H9 (cell line): ENCODE results near the gene ARHGEF17. TPM values are rescaled to one million over a fixed set of nuclear protein-coding genes. Genes with fewer than 3 reads are reported as not detected.

Experiments
- DNase-seq: peaks from one replicate; pipeline ENCODE4 v3.0.0-alpha.2; 2017
- H2AFZ ChIP-seq: one replicate; pipeline ENCODE4 v1.6.1; 2013; ENCODE audit warnings: mild to moderate bottlenecking, low read length, control low read depth, moderate library complexity
- H2AK5ac ChIP-seq: 2 replicates; pipeline ENCODE4 v1.6.1; 2013; ENCODE audit warnings: low read length, control low read depth, mixed read lengths; ENCODE audit not compliant: insufficient read length
- H2BK120ac ChIP-seq: one replicate; pipeline ENCODE4 v1.6.1; 2013; ENCODE audit warnings: low read depth, mild to moderate bottlenecking, low read length, control low read depth, inconsistent platforms; ENCODE audit not compliant: poor library complexity, severe bottlenecking
- H2BK12ac ChIP-seq: 2 replicates; pipeline ENCODE4 v1.6.1; 2013; ENCODE audit warnings: low read length, control low read depth, mixed read lengths, low read depth; ENCODE audit not compliant: insufficient read length
- H2BK15ac ChIP-seq: 2 replicates; pipeline ENCODE4 v1.6.1; 2013; ENCODE audit warnings: low read depth, low read length, control low read depth
- H2BK20ac ChIP-seq: one replicate; pipeline ENCODE4 v1.6.1; 2013; ENCODE audit warnings: low read depth, mild to moderate bottlenecking, low read length, control low read depth, inconsistent platforms; ENCODE audit not compliant: poor library complexity, severe bottlenecking
- H2BK5ac ChIP-seq: 2 replicates; pipeline ENCODE4 v1.6.1; 2013; ENCODE audit warnings: low read length, control low read depth, mixed read lengths; ENCODE audit not compliant: insufficient read length
- H3K14ac ChIP-seq: 2 replicates; pipeline ENCODE4 v1.6.1; 2013; ENCODE audit warnings: low read length, control low read depth; ENCODE audit not compliant: insufficient read depth
- H3K18ac ChIP-seq: 2 replicates; pipeline ENCODE4 v1.6.1; 2013; ENCODE audit warnings: low read depth, mild to moderate bottlenecking, mixed read lengths, low read length, control low read depth; ENCODE audit not compliant: insufficient read length
- H3K23ac ChIP-seq: 2 replicates; pipeline ENCODE4 v1.6.1; 2013; ENCODE audit warnings: low read length, control low read depth, mixed read lengths, low read depth; ENCODE audit not compliant: insufficient read length
- H3K23me2 ChIP-seq: 2 replicates; pipeline ENCODE4 v1.6.1; 2013; ENCODE audit warnings: low read depth, mild to moderate bottlenecking, mixed read lengths, low read length, control low read depth; ENCODE audit not compliant: insufficient read length, poor library complexity, severe bottlenecking
- H3K27ac ChIP-seq: 2 replicates; pipeline ENCODE4 v1.5.1; 2013; ENCODE audit warnings: low read length, control low read depth, mixed read lengths, low read depth; ENCODE audit not compliant: insufficient read length
- H3K27me3 ChIP-seq: 2 replicates; pipeline ENCODE4 v1.6.1; 2013; ENCODE audit warnings: low read length, control low read depth, inconsistent platforms; ENCODE audit not compliant: insufficient read depth
- H3K4ac ChIP-seq: 2 replicates; pipeline ENCODE4 v1.6.1; 2013; ENCODE audit warnings: low read depth, mild to moderate bottlenecking, control low read depth, inconsistent platforms, low read length, moderate library complexity
- H3K4me1 ChIP-seq: 2 replicates; pipeline ENCODE4 v1.6.1; 2013; ENCODE audit warnings: low read length, control low read depth, inconsistent platforms; ENCODE audit not compliant: insufficient read depth
- H3K4me2 ChIP-seq: 2 replicates; pipeline ENCODE4 v1.6.1; 2013; ENCODE audit warnings: low read length, control low read depth, mixed read lengths; ENCODE audit not compliant: insufficient read length, insufficient read depth
- H3K56ac ChIP-seq: 2 replicates; pipeline ENCODE4 v1.6.1; 2013; ENCODE audit warnings: low read depth, mild to moderate bottlenecking, mixed read lengths, low read length, control low read depth; ENCODE audit not compliant: insufficient read length
- H3K79me1 ChIP-seq: 2 replicates; pipeline ENCODE4 v1.6.1; 2013; ENCODE audit warnings: low read depth, mild to moderate bottlenecking, moderate library complexity, low read length, control low read depth, inconsistent platforms; ENCODE audit not compliant: insufficient read depth, poor library complexity, severe bottlenecking
- H3K79me2 ChIP-seq: 2 replicates; pipeline ENCODE4 v1.6.1; 2013; ENCODE audit warnings: low read length, control low read depth, inconsistent platforms; ENCODE audit not compliant: insufficient read depth
- H3K9ac ChIP-seq: 2 replicates; pipeline ENCODE4 v1.6.1; 2013; ENCODE audit warnings: low read length, control low read depth, mixed read lengths; ENCODE audit not compliant: insufficient read length; ENCODE audit errors: extremely low read depth
- H3K9me3 ChIP-seq: one replicate; pipeline ENCODE4 v1.6.1; 2013; ENCODE audit warnings: low read depth, low read length, inconsistent platforms; ENCODE audit not compliant: control insufficient read depth
- H3T11ph ChIP-seq: one replicate; pipeline ENCODE4 v1.6.1; 2013; ENCODE audit warnings: mild to moderate bottlenecking, low read length, control low read depth, inconsistent platforms
- H4K20me1 ChIP-seq: one replicate; pipeline ENCODE4 v1.6.1; 2013; ENCODE audit not compliant: control insufficient read depth, insufficient read length, insufficient read depth
- H4K5ac ChIP-seq: 2 replicates; pipeline ENCODE4 v1.6.1; 2013; ENCODE audit warnings: low read depth, mild to moderate bottlenecking, mixed read lengths, low read length, control low read depth; ENCODE audit not compliant: insufficient read length
- H4K8ac ChIP-seq: replicated peaks from 2 replicates; pipeline ENCODE4 v1.6.1; 2013; ENCODE audit warnings: low read length, control low read depth, mixed read lengths, low read depth; ENCODE audit not compliant: insufficient read length
- H4K91ac ChIP-seq: 2 replicates; pipeline ENCODE4 v1.6.1; 2013; ENCODE audit warnings: low read depth, mild to moderate bottlenecking, moderate library complexity, mixed read lengths, low read length, control low read depth; ENCODE audit not compliant: insufficient read length
- H3K27ac Mint-ChIP-seq, 3 experiments: 2 replicates in 2 of 3; 3 replicates in 1 of 3; pipeline ENCODE4 v1.8.0; 2020 to 2021; ENCODE audit warnings: mixed read lengths in 3 of 3, mild to moderate bottlenecking in 1 of 3, moderate library complexity in 1 of 3
- H3K27me3 Mint-ChIP-seq: 2 replicates; pipeline ENCODE4 v1.8.0; 2021; ENCODE audit warnings: low read depth, mild to moderate bottlenecking, moderate library complexity, mixed read lengths
- H3K36me3 Mint-ChIP-seq, 3 experiments: 2 replicates in 2 of 3; 3 replicates in 1 of 3; pipeline ENCODE4 v1.8.0; 2020 to 2021; ENCODE audit warnings: low read depth in 3 of 3, mixed read lengths in 3 of 3; ENCODE audit not compliant: insufficient read depth in 1 of 3
- H3K4me1 Mint-ChIP-seq, 2 experiments: 2 replicates each; pipeline ENCODE4 v1.8.0; 2020; ENCODE audit warnings: mixed read lengths in 2 of 2
- H3K4me3 Mint-ChIP-seq, 2 experiments: 2 replicates in 1 of 2; 3 replicates in 1 of 2; pipeline ENCODE4 v1.8.0; 2020 to 2021; ENCODE audit warnings: mild to moderate bottlenecking in 2 of 2, mixed read lengths in 2 of 2, moderate library complexity in 1 of 2
- H3K9me3 Mint-ChIP-seq, 2 experiments: 2 replicates in 1 of 2; 3 replicates in 1 of 2; pipeline ENCODE4 v1.8.0; 2020; ENCODE audit warnings: mild to moderate bottlenecking in 2 of 2, mixed read lengths in 2 of 2, moderate library complexity in 1 of 2
- WGBS: extraction: QIAGEN DNeasy Blood & Tissue Kit; methylation state at CpG from one replicate; pipeline ENCODE4 v1.1.7; 2013; ENCODE audit warnings: missing lambda C conversion rate, low lambda C conversion rate, mixed read lengths; ENCODE audit not compliant: insufficient read length; ENCODE audit errors: extremely low coverage; 5-methylcytosine and 5-hydroxymethylcytosine counted together
- total RNA-seq: library from RNA; stranded (reverse); gene quantifications from 2 replicates; pipeline ENCODE4 v1.2.1, GENCODE V29; 2021
- TF ChIP-seq, protein P1 (sequence below): fragments of 200-600 bp; sonication (generic); conservative IDR thresholded peaks from 3 replicates; pipeline ENCODE4 v1.8.0; 2021; ENCODE audit warnings: antibody characterized with exemption, mild to moderate bottlenecking

The ARHGEF17 gene
- total RNA-seq, 1 experiment from 2014 or later = 7.4 TPM

DNA sequence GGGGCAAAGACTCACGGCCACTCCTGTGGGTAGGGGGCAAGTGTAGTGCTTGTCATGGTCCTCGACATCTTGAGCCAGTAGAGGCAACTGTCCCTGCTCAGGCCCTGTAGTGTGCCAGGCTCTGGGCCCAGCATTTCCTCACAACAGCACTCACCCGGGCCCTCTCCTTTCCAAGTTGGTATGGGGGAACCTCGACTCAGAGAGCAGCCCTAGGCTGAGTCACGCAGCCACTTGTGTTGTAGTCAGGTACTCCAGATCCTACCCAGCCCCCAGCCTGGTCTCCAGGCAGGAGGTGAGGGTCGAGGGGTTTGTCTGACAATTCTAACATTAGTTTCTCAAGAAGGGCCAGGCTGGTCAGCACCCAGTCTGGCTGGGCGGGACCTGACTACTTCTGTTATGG, 72.3 kb downstream of the ARHGEF17 start:
- Histone ChIP-seq H4K91ac (no peak overlapping the region), H3K79me2 (no peaks in the 10 kb centered on the region; the same call in 1 of the 2 replicates), H2AFZ (no peak overlapping the region), H3K4me2 (no peak overlapping the region), H3T11ph (no peak overlapping the region), H4K5ac (no peak overlapping the region), H2BK5ac (no peak overlapping the region), H2BK120ac (no peak overlapping the region), H3K9ac (no peak overlapping the region), H3K27ac (no peak overlapping the region), H2BK20ac (no peak overlapping the region), H3K79me1 (no peaks in the 10 kb centered on the region), H3K4ac (no peak overlapping the region), H2AK5ac (no peak overlapping the region), H3K14ac (no peak overlapping the region), H3K23me2 (peaks cover 6% of the 10 kb centered on the region), H3K23ac (no peak overlapping the region), H3K56ac (no peak overlapping the region), H4K20me1 (no peaks in the 10 kb centered on the region), H3K4me1 (peaks cover 3% of the 10 kb centered on the region; the same call in 1 of the 2 replicates), H2BK15ac (no peak overlapping the region), H3K9me3 (no peaks in the 10 kb centered on the region), H4K8ac (no peak overlapping the region), H3K27me3 (no peaks in the 10 kb centered on the region; the same call in 1 of the 2 replicates), H2BK12ac (no peak overlapping the region), H3K18ac (no peak overlapping the region)
- peaks cover 14% of the 10 kb centered on the region for H3K27me3 Mint-ChIP-seq
- no CpG with 5 or more reads among the region's 7 CpGs for WGBS
- no peak overlapping the region for H3K4me3 Mint-ChIP-seq
- H3K4me1 Mint-ChIP-seq = peaks cover 29 to 36% of the 10 kb centered on the region in 2 experiments
- no peaks in the 10 kb centered on the region; a peak in 1 of 7 replicates for H3K36me3 Mint-ChIP-seq
- no peaks in the 10 kb centered on the region for H3K9me3 Mint-ChIP-seq
- H3K27ac Mint-ChIP-seq = no peak overlapping the region
- no peak for DNase-seq
- TF ChIP-seq, protein P1, sequence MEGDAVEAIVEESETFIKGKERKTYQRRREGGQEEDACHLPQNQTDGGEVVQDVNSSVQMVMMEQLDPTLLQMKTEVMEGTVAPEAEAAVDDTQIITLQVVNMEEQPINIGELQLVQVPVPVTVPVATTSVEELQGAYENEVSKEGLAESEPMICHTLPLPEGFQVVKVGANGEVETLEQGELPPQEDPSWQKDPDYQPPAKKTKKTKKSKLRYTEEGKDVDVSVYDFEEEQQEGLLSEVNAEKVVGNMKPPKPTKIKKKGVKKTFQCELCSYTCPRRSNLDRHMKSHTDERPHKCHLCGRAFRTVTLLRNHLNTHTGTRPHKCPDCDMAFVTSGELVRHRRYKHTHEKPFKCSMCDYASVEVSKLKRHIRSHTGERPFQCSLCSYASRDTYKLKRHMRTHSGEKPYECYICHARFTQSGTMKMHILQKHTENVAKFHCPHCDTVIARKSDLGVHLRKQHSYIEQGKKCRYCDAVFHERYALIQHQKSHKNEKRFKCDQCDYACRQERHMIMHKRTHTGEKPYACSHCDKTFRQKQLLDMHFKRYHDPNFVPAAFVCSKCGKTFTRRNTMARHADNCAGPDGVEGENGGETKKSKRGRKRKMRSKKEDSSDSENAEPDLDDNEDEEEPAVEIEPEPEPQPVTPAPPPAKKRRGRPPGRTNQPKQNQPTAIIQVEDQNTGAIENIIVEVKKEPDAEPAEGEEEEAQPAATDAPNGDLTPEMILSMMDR = no peak
